Ecto neural progenitor cell (in vitro differentiated cells): ENCODE data around the gene CYP2E1.
"Not testable (repeated sequence)": the region's sequence is repeated elsewhere in the genome, so short reads cannot be mapped to it uniquely, and the experiment has no call there.

ENCODE experiments used
- DNase-seq: peaks from one replicate; pipeline ENCODE4 v3.0.0-alpha.2; 2018; ENCODE audit warnings: low spot score

Gene CYP2E1

GRCh38 chr10:133573460-133573859 is 46.3 kb downstream of the CYP2E1 start:
- DNase-seq = not testable (repeated sequence)

GRCh38 chr10:133577037-133577436 is 49.9 kb downstream of the CYP2E1 start:
- DNase-seq = not testable (repeated sequence)
